Suppressor macrophage treated with lipopolysaccharide for 4 hours (primary cell): ENCODE results near the gene EBF4.
"Not testable (repeated sequence)": the region's sequence is repeated elsewhere in the genome, so short reads cannot be mapped to it uniquely, and the experiment has no call there.

Experiments used
- DNase-seq: peaks from one replicate; pipeline ENCODE4 v3.0.0-alpha.2; 2020

Gene EBF4

DNA sequence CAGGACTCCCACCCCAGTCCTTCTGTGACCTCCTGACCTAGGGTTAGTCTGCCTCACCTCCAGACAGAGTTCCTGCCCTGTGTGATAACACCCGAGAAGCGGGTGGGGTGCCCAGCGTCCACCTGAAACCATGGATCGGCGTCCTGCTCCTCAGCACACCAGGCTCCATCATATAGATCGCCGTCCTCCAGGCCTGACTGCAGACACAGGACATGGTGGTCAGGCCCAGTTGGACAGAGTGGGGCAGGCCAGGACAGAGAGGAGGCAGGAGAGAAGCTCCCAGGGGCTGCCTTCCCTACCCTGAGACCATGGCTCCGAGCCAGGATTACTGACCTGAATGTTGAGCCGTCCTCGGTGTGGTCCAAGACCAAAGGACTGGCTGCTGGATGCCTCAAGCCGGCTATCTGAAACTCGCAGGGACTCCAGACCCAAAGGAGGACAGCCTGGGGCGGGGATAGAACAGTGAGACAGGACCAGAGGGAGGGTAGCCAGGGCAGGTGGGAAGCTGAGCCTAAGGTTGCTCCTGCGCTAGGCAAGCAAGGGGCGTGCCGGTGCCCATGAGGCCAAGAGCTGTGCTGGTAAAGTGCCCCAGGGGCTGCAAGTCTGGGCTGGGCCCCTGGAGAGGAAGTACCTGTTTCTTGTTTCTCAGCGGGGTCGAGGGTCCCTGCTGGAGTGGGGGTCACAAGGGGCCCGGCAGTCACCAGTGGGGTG, 105.7 kb downstream of the EBF4 start:
- no peak for DNase-seq

- DNase-seq: no peak
These were observed 106.2 kb downstream of the EBF4 start for GRCh38 chr20:2798814-2799213.

GRCh38 chr20:2799271-2799670, 106.7 kb downstream of the EBF4 start:
- no peak for DNase-seq

DNA sequence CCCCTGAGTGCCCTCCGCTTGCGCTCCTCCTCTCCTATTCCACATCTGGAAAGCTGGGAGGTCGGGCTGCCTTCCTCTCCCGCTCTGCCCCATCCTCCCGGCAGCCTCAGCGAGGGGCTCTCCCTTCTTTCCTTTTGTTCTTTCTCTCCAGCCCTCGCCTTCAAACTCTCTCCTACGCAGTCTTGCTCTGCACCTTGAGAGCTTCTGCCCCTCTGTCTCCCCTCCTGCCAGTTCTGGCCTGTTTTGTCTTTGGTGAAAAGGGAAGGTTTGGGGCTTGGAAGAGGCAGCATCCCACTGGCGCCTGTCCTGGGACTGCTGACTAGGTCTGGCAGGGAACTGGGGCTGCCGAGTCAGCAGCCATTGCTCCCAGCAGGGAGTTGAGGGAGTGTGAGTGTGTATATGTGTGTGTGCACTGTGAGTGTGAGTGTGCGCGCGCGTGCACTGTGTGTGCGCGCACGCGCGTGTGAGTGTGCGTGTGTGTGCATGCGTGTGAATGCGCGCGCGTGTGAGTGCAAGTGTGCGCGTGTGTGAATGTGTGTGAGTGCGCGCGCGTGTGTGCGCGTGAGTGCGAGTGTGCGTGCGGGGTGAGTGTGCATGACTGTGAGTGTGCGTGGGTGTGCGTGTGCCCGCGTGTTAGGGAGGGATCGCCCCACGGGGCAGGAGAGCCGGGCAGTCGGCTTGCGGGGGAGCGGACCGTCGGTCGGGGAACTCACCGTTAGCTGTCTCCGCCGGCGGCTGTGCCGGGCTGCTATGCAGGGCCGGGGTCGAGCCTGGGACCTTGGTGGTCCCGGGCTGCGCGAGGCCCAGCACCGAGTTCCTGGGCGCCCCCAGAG, 107.3 kb downstream of the EBF4 start:
- DNase-seq: peak; percentile 24

DNA sequence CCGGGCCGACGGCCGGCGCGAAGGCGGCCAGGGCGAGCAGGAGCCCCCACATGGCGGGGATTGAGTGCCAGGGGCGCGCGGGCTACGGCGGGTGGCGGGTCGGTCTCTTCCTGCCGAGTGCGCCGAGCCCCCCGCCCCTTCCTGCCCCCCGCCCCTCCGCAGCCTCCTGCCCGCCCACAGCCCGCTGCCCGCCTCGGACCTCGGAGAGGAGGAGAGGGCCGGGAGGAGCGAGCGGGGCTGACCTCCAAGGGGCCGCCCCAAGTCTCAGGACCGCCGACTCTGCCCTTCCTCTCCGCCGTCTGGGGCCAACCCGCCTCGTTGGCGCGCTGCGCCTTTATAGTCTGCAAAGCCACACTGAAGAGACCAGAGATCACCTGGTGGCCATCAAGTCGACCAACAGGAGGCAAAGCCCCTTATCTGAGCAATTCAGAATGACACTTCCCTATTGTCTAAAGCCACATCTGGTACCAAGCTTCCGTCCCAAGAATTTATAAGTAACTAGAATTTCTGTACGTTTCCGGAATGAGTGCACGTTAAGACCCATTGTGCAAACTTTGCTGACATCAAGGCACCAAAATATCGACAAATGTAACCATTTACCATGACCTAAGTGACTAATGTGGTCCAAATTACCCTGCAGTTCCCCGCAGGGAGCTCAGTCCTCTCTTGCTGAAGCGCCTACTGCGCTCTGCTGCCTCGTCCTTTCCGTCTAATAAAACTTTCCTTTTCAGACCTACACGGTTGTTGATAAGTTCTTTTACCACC, 108.1 kb downstream of the EBF4 start, which contains the start of gene CPXM1:
TSS of gene CPXM1 (minus strand) at position 107 of the 765 bp plus-strand sequence. CDS start at position 52, 55 bp downstream.
- peak; percentile 86 for DNase-seq

- DNase-seq: no peak
These were observed 108.7 kb downstream of the EBF4 start for GRCh38 chr20:2801286-2801728.

- no peak for DNase-seq
These were observed 111.7 kb downstream of the EBF4 start for GRCh38 chr20:2804041-2804828.

- DNase-seq: peak; percentile 28
These were observed 112.5 kb downstream of the EBF4 start for GRCh38 chr20:2804852-2805688.

DNA sequence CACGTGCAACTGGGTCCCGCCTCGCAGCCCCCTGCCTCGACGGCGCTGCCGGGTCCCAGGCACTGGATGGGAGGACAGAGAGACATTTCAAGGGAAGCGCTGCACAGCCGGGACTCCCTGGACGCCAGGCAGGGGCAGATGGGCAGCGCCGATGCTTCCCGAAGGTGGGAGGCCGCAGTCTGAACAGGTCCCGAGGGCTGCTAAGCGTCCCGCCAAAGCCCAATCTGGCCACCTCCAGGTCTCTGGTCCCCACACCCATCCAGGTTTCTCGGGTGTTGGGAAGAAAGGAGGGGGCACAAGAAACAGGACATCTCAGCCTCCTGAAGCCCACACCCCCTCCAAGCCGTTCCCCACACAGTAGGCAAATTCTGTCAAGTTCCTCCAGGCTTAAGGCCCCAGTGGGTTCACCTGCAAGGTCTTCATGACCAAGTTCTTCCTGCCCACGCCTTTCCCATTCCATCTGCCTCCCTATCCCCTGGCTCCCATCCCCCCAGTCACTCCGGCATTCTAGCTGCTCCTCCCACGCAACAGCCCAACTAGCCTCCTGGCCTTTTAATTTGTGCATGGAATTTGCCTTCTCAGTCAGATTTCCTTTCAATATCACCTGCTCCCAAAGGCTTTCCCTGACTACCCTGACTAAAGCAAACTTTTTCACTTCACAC, 113.2 kb downstream of the EBF4 start:
- no peak for DNase-seq

GRCh38 chr20:2806351-2806701, 113.7 kb downstream of the EBF4 start:
- DNase-seq: no peak

DNA sequence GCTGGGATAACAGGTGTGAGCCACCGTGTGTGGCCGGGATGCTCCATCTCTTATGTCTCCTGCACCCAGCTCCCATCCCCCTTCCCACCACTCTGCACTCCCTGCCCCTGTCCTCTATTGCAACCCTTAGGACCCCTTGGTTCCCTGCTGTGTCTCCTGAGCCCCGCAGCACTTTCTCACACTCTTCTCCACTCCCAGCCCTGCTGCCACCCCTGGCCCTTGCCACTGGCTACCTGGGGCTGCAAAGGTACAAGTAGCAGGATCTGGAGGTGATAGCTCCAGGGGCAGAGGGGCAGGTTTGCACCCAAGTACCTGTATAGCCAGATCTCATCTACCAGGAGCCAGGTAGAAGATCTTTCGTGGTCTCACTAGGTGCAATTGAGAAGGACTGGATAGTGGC, 114.4 kb downstream of the EBF4 start:
- DNase-seq: no peak

GRCh38 chr20:2807929-2808328, 115.3 kb downstream of the EBF4 start:
- DNase-seq: not testable (repeated sequence)

DNA sequence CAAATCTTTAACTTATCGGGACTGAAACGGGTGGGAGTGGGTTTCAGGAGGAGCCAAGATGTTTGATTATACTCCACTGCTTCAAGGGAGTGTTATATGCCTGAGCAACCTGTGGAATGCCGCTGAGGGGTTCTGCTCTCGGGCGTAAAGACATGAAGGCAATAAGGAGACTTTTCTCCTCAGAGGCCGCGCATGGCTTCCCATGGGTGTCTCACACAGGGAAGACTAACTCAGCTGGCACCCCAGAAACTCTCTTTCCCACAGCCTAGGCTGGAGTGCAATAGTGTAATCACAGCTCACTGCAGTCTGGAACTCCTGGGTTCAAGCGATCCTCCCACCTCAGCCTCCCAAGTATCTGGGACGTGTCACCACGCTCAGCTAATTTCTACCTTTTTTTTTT, 117.1 kb downstream of the EBF4 start:
- DNase-seq: no peak
